OCI-LY3 (cell line): ENCODE measurements around the gene TTC28.
"Not testable (repeated sequence)": the region's sequence is repeated elsewhere in the genome, so short reads cannot be mapped to it uniquely, and the experiment has no call there.

Experiments
- H2AFZ ChIP-seq: fragments of 200-600, 300-600 bp; shearing (Covaris generic); 2 replicates; pipeline ENCODE4 v1.6.0; 2014; ENCODE audit warnings: antibody characterized with exemption, low read depth, low read length
- H3K27ac ChIP-seq: fragments of 200-600, 300-600 bp; sonication (generic); 2 replicates; pipeline ENCODE4 v1.5.1; 2014; ENCODE audit warnings: mild to moderate bottlenecking, low read length, moderate library complexity, mixed read lengths
- H3K27me3 ChIP-seq: fragments of 200-600, 300-600 bp; sonication (generic); 2 replicates; pipeline ENCODE4 v1.6.1; 2014; ENCODE audit warnings: low read depth, low read length, mixed read lengths
- H3K36me3 ChIP-seq: fragments of 200-600, 300-600 bp; sonication (generic); replicated peaks from 2 replicates; pipeline ENCODE3; 2014; ENCODE audit warnings: low read depth, low read length, mixed read lengths
- H3K4me1 ChIP-seq: fragments of 300-600, 200-600 bp; sonication (generic); 2 replicates; pipeline ENCODE4 v1.6.1; 2014; ENCODE audit warnings: low read length, mixed read lengths
- H3K4me2 ChIP-seq: fragments of 200-600, 300-600 bp; sonication (generic); 2 replicates; pipeline ENCODE4 v1.6.1; 2014; ENCODE audit warnings: low read length, mixed read lengths
- H3K4me3 ChIP-seq: fragments of 300-600, 200-600 bp; sonication (generic); 2 replicates; pipeline ENCODE4 v1.5.1; 2014; ENCODE audit warnings: antibody characterized with exemption, mild to moderate bottlenecking, low read length, moderate library complexity
- H3K79me2 ChIP-seq: fragments of 300-600, 200-600 bp; shearing (Covaris generic); 2 replicates; pipeline ENCODE4 v1.6.1; 2014; ENCODE audit warnings: mild to moderate bottlenecking, low read length, mixed read lengths
- H3K9ac ChIP-seq: fragments of 300-600, 200-600 bp; shearing (Covaris generic); 2 replicates; pipeline ENCODE4 v1.6.0; 2014; ENCODE audit warnings: mild to moderate bottlenecking, low read length, moderate library complexity
- H3K9me3 ChIP-seq: fragments of 200-600, 300-600 bp; shearing (Covaris generic); 2 replicates; pipeline ENCODE4 v1.6.1; 2014; ENCODE audit warnings: low read length, mixed read lengths; ENCODE audit not compliant: insufficient read depth
- H4K20me1 ChIP-seq: fragments of 200-600, 300-600 bp; sonication (generic); 2 replicates; pipeline ENCODE4 v1.6.1; 2016; ENCODE audit warnings: low read length, mixed read lengths; ENCODE audit not compliant: insufficient read depth
- CTCF ChIP-seq: fragments of 200-600, 300-600 bp; sonication (generic); IDR thresholded peaks from 2 replicates; pipeline ENCODE4 v1.5.1; 2014; ENCODE audit warnings: antibody characterized with exemption, low read length, low read depth
- EZH2phosphoT487 ChIP-seq: fragments of 200-600 bp; shearing (Covaris generic); IDR thresholded peaks from 2 replicates; pipeline ENCODE4 v1.6.1; 2018; ENCODE audit warnings: antibody characterized with exemption, mixed run types, low read depth

Gene TTC28

GRCh38 chr22:28576162-28576561, 103.5 kb downstream of the TTC28 start:
- TF ChIP-seq CTCF = no peak
- no peak for TF ChIP-seq EZH2phosphoT487
- Histone ChIP-seq H3K9ac (no peak overlapping the region), H3K4me1 (peaks cover 6% of the 10 kb centered on the region), H3K27ac (no peak overlapping the region), H3K36me3 (no peaks in the 10 kb centered on the region), H3K9me3 (no peaks in the 10 kb centered on the region), H4K20me1 (no peaks in the 10 kb centered on the region), H3K79me2 (no peaks in the 10 kb centered on the region), H3K4me2 (no peak overlapping the region), H2AFZ (no peak overlapping the region), H3K27me3 (no peaks in the 10 kb centered on the region), H3K4me3 (no peak overlapping the region)

GRCh38 chr22:28574159-28574788, 105.4 kb downstream of the TTC28 start:
- Histone ChIP-seq H3K4me3 (no peak overlapping the region), H3K9me3 (no peaks in the 10 kb centered on the region), H3K27ac (no peak overlapping the region), H3K27me3 (no peaks in the 10 kb centered on the region), H3K79me2 (no peaks in the 10 kb centered on the region), H3K4me1 (no peaks in the 10 kb centered on the region), H4K20me1 (no peaks in the 10 kb centered on the region), H2AFZ (no peak overlapping the region), H3K36me3 (no peaks in the 10 kb centered on the region), H3K9ac (no peak overlapping the region), H3K4me2 (no peak overlapping the region)
- TF ChIP-seq EZH2phosphoT487 = no peak
- TF ChIP-seq CTCF = no peak

- Histone ChIP-seq H3K27me3 (no peaks in the 10 kb centered on the region), H3K9me3 (no peaks in the 10 kb centered on the region), H3K9ac (no peak overlapping the region), H2AFZ (no peak overlapping the region), H3K4me2 (no peak overlapping the region), H4K20me1 (no peaks in the 10 kb centered on the region), H3K4me1 (no peaks in the 10 kb centered on the region), H3K79me2 (no peaks in the 10 kb centered on the region), H3K27ac (no peak overlapping the region), H3K4me3 (no peak overlapping the region), H3K36me3 (no peaks in the 10 kb centered on the region)
- TF ChIP-seq CTCF = no peak
- no peak for TF ChIP-seq EZH2phosphoT487
Measured at GRCh38 chr22:28570696-28571373, 108.8 kb downstream of the TTC28 start.

- H2AFZ ChIP-seq, H3K79me2 ChIP-seq, H3K4me2 ChIP-seq, H3K27ac ChIP-seq, H4K20me1 ChIP-seq, H3K9ac ChIP-seq, H3K27me3 ChIP-seq, H3K36me3 ChIP-seq, H3K9me3 ChIP-seq, H3K4me1 ChIP-seq, H3K4me3 ChIP-seq: not testable (repeated sequence)
Measured at GRCh38 chr22:28568974-28569373, 110.7 kb downstream of the TTC28 start.
